GM19468 (cell line): ENCODE measurements around the gene MAP7D3.
"Not testable (repeated sequence)": the region's sequence is repeated elsewhere in the genome, so short reads cannot be mapped to it uniquely, and the experiment has no call there.

Experiments used
- ATAC-seq: cut with Tn5 transposase; IDR thresholded peaks from one replicate; pipeline ENCODE4 v1.9.1; 2021; ENCODE audit warnings: mild to moderate bottlenecking, moderate library complexity, moderate number of reproducible peaks; ENCODE audit not compliant: unreplicated experiment; ENCODE audit errors: extremely low read depth

Gene MAP7D3

DNA sequence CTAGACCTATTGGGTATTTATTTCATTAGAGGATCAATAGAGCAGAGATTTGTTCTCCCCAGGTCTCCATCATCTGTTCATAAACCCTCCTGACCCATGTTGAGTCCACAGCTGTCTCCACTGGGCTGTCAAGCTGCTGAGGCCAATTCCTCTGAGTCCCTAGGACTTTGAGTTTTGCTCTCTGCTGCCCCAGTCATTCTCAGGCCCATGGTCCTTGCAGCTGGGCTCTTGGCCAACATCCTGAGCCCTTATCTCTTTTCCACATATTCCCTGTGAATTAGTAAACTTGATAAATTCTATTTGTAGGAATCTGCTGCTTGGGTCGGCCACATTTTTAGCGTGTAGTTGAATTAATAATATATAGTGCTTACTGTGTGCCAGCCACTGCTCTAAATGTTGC, 62.0 kb downstream of the MAP7D3 start:
- ATAC-seq, result no peak

GRCh38 chrX:136186023-136186413, 65.2 kb downstream of the MAP7D3 start:
- no peak for ATAC-seq

GRCh38 chrX:136185401-136186022, 65.7 kb downstream of the MAP7D3 start:
- no peak for ATAC-seq

- ATAC-seq, result no peak
Measured at GRCh38 chrX:136183917-136184316, 67.3 kb downstream of the MAP7D3 start.

GRCh38 chrX:136183172-136183571, 68.0 kb downstream of the MAP7D3 start:
- no peak for ATAC-seq

DNA sequence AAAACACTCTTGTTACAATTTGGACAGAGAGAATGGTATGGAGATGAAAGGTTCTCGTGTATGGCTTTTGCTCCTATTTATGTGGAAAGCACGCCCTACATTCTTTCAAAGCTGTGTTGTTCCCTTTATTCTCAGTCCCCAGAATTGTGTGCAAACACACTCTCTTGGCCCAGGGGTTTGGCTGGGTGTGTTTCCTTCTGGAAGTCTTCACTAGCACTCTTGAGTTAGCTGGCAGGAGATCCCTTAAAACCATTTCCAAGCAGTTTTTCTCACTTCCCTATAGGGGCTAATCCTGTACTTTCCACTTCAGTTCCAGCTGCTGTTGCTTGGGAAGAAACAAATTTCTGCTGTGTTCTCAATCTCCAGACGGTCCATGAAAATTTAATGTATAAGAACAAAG, 68.8 kb downstream of the MAP7D3 start:
- no peak for ATAC-seq

- no peak for ATAC-seq
Measured at GRCh38 chrX:136179133-136179532, 72.1 kb downstream of the MAP7D3 start.

DNA sequence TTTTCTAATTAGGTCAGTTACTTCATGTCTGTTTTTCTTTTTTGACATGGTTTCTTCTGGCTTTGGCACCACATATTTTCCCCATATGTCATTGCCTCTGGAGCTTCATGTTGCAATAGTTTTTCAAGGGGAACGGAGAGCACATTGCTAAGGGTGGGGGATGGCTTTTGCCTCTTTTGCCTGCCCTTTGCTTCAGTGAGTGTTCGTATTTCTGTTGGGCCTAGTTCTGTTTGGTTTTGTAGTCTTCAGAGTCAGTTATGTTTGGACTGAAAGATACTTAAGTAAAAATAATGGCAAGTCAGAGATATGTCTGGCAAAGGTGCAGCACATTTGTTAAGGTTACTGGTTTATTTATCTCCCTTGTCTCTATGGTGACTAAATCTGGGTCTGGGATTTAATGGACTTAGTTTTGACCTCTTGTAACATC, 74.8 kb downstream of the MAP7D3 start:
- ATAC-seq, result no peak

DNA sequence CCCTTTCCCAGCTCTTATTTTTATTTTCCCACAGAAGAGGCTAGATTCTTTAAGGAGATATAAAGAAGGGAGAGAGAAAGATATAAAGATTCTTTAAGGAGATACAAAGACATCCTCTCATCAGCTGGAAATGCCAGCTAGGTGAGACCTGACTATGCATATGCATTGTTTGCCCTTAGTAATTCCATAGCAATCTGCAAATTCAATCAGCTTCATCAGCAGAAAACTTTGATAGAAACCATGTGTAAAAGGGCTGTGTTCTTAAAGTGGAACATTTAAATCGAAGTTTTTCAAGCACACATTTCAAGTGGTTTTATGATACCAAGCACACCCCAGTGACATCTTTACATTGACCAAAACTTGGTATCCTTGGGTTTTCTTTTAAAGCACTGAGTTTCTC, 79.8 kb downstream of the MAP7D3 start:
- no peak for ATAC-seq

DNA sequence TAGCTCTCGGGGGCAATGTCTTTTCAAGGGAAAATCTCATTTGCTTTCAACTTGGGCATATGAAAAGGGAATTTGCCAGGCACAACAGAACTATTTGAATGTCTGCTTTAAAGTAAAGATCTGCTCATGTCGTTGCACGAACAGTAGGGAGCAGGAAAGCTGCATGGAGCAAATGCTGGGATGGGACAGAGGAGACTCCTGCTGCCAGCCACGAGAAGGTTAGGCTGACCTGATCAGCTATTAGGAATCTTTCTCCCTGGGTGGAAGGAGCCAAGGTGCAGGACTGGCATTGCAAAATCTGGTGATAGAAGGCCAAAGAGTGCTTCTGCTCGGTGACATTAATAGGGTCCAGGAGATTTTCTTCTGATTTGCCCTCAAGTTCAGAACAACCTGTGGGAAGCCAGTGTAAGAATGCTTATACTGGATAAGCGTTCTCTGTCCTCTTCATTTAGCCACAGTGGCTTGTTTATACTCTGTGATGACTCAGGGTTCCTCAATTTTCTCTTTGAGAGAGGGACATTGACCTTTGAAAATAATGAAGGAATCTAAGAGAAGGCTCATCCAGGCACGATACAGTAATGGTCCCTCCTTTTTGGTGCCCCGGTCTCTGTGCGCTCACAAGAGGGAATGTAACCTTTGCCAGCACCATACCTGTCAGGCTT, 80.9 kb downstream of the MAP7D3 start:
- no peak for ATAC-seq

GRCh38 chrX:136168929-136169735, 82.1 kb downstream of the MAP7D3 start:
- ATAC-seq, result no peak

GRCh38 chrX:136167989-136168388, 83.2 kb downstream of the MAP7D3 start:
- not testable (repeated sequence) for ATAC-seq

GRCh38 chrX:136166221-136166855, 84.9 kb downstream of the MAP7D3 start:
- ATAC-seq, result no peak

DNA sequence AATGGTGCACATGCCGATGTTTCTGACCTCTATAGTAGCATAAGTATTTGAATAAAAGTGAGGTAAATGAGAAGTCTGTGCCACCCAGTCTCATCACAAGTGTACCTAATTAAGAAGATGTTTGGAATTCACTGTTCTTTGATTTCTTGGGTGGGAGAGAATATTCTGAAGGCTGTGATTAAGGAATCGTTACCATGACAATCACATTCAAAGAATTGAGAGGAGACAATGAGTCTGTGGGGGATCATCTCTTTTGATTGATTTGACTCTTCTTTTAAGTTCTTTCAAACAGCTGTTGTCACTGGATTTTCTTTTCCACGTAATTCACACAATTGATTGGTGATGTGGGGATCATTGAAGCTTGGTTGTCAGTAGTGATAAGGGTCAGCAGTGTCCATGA, 85.8 kb downstream of the MAP7D3 start:
- no peak for ATAC-seq

- ATAC-seq, result no peak
Measured at GRCh38 chrX:136163689-136164088, 87.5 kb downstream of the MAP7D3 start.
